SIG-M5 treated with dmso at 0.1 percent for 504 hours (cell line): Measurements from ENCODE around the gene GINS2.

ENCODE experiments used
- DNase-seq: peaks from one replicate; lab custom pipeline; 2025; ENCODE audit not compliant: unreplicated experiment; lab: John Stamatoyannopoulos, UW

The GINS2 gene

GRCh38 chr16:85668676-85669424 lies 19.9 kb downstream of the GINS2 start:
- DNase-seq = no peak

DNA sequence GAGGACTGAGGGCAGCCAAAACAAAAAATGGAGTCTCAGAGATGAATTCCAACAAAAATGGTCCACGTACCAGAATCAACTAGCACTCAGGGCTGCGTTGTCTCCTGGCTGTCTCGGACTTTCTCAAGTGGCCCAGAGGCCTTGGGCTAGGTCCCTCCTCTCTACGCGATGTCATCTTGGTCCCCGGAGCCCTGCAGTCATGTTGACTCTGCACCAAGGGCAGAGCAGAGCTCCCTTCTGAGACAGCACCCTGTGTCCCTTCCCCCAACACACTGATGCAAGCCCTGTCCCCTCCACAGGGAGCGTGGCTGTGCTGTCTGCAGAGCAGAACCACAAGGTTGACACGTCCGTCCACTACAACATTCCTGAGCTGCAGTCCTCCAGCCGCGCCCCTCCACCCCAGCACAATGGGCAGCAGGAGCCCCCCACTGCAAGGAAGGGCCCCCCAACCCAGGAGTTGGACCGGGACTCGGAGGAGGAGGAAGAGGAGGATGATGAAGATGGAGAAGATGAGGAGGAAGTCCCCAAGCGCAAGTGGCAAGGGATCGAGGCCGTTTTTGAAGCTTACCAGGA lies 20.8 kb downstream of the GINS2 start:
- DNase-seq = no peak

DNA sequence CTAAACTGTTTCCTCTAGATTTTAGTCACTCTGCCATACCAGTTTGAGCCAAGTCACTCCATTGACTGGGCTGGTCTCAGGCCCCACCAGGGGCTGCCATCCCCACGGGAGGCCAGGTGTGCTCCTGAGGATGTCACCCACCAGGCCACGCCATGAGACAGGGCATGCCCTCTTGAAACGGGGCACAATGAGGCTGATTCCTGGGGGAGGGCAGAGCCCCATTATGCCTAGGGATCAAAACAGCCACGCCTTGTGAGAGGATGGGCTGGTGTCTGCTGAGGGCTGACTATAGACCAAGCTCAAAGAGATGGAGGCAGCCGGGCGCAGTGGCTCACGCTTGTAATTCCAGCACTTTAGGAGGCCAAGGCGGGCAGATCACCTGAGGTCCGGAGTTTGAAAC lies 21.5 kb downstream of the GINS2 start:
- DNase-seq = no peak

DNA sequence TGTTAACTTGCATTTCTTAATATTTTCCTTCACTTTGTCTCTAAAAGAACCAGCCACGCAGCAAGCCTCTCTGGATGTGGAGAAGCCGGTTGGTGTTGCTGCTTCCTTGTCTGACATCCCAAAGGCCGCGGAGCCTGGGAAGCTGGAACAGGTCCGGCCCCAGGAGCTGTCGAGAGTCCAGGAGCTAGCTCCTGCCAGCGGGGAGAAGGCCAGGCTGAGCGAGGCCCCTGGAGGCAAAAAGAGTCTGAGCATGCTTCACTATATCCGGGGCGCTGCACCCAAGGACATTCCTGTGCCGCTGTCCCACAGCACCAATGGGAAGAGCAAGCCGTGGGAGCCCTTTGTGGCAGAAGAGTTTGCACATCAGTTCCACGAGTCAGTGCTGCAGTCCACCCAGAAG lies 22.8 kb downstream of the GINS2 start:
- DNase-seq = no peak

GRCh38 chr16:85665373-85665740 lies 23.4 kb downstream of the GINS2 start:
- DNase-seq = no peak

- DNase-seq = no peak
These were observed 24.0 kb downstream of the GINS2 start for GRCh38 chr16:85664580-85665372.

GRCh38 chr16:85663891-85664321 lies 24.8 kb downstream of the GINS2 start:
- no peak for DNase-seq

DNA sequence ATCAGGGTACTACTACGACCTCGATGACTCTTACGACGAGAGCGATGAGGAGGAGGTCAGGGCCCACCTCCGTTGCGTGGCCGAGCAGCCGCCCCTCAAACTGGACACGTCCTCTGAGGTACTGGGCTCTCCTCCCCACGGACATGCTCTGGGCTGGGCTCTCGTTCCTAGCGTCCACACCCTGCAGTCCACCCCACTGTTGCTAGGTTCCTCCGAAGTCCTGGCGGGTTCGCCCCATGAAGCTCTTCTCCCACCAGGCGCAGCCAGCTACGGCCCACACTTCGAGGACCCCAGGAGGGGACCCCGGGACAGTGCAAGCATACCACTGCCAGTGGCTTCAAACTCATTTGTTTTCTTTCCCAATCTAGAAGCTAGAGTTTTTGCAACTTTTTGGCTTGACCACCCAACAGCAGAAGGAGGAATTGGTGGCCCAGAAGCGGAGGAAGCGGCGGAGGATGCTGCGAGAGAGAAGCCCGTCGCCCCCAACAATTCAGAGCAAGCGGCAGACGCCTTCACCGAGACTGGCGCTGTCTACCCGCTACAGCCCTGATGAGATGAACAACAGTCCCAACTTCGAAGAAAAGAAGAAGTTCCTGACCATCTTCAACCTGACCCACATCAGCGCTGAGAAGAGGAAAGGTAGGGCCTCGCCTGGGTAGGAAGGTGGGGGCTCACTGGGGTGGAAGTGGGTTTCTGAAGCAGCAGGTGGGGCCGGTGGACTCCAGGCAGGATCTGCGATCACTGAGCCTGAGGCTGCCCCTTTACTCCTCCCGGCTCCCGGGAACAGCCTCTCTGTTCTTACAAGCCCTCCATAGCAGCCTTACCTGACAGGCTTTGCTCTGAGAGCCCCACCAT lies 25.6 kb downstream of the GINS2 start:
- no peak for DNase-seq

DNA sequence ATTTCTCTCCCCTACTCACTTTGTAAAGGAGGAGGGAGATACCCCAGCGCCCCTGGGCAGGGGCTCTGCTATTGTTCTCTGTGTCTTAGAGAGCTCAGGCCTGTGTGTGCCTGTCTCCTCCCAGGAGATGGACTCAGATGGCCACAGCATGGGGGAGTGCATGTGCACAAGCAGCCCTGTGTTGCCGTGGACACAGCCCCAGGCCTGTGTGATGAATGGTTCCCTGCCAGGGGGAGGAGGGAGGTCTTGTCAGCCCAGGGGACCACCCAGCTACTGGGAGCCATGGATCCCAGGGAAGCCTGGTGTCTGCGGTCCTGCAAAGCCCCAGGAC lies 26.3 kb downstream of the GINS2 start:
- no peak for DNase-seq

DNA sequence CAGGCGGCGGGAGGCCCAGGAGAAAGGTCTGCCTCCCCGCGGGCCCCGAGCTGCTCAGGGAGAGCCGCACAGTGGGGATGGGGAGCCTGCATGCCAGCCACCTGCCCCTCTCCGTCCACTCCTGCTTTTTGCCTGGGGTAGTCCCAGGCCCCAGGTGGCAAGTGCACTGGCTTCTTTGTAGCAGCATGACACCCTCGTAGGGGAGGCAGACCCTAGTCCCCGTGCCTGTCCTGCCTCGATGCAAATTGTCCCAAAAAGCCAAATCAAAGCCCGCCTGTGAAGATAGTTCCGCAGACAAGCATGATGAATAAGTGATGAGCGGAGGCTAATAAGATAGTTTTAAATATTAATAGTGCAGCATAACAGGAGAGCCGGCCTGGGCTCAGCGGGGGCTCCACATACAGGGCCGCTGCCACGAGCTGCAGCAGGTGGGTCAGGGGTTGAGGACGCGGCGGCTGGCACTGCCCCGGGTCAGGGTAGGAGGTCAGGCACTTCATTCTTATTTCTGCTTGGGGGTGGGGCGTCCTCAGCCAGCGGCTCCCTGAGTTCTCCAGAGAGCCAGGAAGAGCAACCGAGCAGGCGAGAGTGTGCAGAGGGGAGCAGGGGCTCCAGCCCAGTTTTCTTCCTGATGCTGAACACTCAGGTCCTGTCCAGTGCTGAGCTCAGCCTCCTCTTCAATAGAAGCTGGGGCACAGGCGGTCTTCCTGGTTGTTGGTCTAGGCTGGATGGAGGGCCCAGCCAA lies 26.8 kb downstream of the GINS2 start:
- no peak for DNase-seq

DNA sequence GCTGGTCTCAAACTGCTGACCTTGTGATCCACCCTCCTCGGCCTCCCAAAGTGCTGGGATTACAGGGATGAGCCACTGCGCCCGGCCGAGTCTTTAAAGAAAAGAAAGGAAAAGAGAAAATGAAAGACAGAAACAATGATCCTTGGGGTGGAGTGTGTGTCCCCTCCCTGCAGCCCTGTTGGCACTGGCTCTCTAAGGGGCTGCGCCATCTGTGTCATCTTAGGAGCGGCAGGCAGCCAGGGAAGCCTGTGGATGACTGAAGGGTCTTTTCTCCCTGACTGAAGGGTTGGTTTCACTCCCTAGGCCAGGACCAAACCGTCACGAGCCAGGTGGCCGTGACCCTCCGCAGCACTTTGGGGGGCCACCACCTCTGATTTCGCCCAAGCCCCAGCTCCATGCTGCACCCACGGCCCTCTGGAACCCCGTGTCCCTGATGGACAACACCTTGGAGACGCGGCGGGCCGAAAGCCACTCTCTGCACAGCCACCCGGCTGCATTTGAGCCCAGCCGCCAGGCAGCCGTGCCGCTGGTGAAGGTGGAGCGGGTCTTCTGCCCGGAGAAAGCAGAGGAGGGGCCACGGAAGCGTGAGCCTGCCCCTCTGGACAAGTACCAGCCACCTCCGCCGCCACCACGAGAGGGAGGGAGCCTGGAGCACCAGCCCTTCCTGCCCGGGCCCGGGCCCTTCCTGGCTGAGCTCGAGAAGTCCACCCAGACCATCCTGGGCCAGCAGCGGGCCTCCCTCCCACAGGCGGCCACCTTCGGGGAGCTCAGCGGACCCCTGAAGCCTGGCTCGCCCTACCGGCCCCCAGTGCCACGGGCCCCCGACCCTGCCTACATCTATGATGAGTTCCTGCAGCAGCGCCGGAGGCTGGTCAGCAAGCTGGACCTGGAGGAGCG lies 27.7 kb downstream of the GINS2 start:
- DNase-seq = no peak

DNA sequence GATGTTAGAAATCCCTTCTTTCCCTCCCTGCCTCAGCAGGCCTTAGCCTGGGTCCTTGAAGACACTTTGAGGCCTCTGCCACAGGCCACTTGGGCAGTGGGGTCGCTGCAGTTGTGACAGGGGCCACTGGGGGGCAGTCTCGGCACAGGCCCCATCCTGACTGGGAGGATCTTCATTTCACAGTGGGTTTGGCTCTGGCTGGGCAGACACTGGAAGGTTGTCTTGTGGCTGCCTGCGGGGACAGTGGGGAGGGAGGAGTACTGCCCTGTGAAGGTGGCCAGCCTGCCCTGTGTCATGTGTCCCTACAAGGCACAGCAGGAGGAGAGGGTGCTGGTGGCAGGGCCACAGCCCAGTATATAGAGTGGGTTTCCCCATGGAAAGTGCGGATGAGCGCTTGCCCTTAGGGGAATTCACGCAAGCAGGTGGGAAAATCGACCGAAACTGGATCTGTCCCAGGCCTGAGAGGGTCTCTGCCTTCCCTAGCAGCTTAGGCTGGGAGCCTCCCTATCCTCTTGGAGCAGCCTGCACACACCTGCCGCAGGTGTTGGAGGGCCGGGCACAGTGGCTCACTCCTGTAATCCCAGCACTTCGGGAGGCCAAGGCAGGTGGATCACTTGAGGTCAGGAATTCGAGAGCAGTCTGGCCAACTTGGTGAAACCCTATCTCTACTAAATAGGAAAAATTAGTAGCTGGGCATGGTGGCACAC lies 28.8 kb downstream of the GINS2 start:
- DNase-seq = peak; percentile 41

GRCh38 chr16:85659336-85659735 lies 29.4 kb downstream of the GINS2 start:
- no peak for DNase-seq

GRCh38 chr16:85658504-85659326 lies 30.0 kb downstream of the GINS2 start:
- no peak for DNase-seq

GRCh38 chr16:85657996-85658395 lies 30.8 kb downstream of the GINS2 start:
- DNase-seq = no peak

DNA sequence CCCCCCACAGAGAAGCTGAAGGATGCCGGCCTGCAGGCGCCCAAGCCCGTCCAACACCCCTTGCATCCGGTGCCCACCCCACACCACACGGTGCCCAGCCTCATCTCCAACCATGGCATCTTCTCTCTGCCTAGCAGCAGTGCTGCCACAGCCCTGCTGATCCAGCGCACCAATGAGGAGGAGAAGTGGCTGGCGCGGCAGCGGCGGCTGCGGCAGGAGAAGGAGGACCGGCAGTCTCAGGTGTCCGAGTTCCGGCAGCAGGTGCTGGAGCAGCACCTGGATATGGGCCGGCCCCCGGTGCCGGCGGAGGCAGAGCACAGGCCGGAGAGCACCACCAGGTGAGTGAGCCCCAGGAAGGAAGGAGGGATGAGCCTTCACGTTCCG lies 31.5 kb downstream of the GINS2 start:
- no peak for DNase-seq

DNA sequence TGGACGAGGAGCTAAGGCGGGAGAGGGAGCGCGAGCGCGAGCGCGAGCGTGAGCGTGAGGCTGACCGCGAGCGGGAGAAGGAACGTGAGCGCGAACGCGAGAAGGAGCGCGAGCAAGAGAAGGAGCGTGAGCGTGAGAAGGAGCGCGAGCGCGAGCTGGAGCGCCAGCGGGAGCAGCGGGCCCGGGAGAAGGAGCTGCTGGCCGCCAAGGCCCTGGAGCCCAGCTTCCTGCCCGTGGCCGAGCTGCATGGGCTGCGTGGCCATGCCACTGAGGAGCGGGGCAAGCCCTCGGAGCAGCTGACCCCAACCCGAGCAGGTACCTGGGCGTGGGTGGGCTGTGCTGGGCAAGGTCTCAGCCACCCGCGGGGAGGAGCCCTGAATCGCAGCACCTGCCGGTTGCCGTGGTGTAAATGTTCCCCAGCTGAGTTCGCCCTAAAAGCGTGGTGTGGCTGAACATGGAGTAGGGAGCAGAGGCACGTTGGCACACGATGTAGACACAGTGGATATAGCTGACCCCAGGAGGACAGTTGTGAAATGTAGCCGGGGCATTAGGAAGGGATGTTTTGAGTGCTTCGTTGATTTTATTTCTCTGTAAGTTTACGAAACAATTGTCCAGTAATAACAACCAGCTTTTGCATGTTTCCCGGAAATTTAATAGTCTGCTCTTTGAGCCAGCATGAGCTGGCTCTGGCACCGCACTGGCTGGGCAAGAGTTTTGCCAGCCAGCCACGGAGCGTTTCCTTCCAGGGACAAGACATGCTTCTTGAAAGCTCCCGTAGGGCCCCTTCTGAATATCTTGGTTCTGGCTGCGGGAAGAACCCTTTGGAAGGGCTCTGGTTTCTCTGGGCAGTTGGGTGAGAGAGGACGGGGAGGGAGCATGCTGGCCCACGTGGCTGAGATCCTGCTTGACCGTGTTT lies 32.1 kb downstream of the GINS2 start:
- DNase-seq = no peak
